Ishikawa (cell line): ENCODE measurements around the gene ELFN1.

Experiments used
- CEBPB ChIP-seq: IDR thresholded peaks from 2 replicates; pipeline ENCODE4 v1.6.1; 2012
- EP300 ChIP-seq: IDR thresholded peaks from 2 replicates; pipeline ENCODE4 v1.6.1; 2012; ENCODE audit warnings: borderline replicate concordance
- MAX ChIP-seq: IDR thresholded peaks from 2 replicates; pipeline ENCODE4 v1.6.1; 2012
- NFIC ChIP-seq: IDR thresholded peaks from 2 replicates; pipeline ENCODE4 v1.6.1; 2012

- TF ChIP-seq EP300 (no peak), CEBPB (no peak), NFIC (no peak), MAX (no peak)
Measured at GRCh38 chr7:1690359-1690958, 20.4 kb downstream of the ELFN1 start.
